Measurements from ENCODE around the gene TXNRD2.
"Not testable (repeated sequence)": the region's sequence is repeated elsewhere in the genome, so short reads cannot be mapped to it uniquely, and the experiment has no call there.

The TXNRD2 gene

DNA sequence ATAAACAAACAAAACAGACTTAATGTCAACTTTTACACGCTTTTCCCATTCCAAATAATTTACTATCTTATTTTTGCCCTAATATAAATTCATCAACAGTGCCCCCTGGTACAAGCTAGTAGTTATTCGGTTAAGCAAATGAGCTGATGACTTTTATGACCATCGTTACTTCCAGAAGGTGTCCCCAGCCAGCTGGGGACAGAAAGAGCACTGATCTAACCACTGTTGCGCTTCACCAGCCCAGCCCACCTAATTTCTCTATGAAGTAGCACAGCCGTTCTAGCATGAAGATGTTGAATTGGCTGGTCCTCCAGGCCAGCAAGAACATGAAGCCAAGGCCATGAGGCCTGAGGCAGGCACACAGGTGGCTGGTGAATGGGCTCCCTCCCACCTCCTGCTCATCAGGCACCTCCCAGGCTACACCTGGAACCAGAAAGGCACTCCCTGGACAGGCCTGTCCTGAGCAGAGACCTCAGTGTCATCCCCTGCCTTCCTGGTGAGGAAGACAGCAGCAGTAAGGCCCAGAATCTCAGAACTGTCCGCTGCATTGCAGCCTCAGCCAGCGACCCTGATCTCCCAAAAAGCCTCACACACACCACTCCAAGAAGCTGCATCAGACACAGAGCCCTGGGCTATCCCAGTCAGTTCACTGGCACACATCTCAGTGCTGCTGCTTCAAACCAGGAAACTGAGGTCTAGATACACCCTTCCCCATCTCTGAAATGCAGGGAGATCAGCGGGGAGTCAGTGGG, 99.8 kb downstream of the TXNRD2 start:
- no peak for DNase-seq

DNA sequence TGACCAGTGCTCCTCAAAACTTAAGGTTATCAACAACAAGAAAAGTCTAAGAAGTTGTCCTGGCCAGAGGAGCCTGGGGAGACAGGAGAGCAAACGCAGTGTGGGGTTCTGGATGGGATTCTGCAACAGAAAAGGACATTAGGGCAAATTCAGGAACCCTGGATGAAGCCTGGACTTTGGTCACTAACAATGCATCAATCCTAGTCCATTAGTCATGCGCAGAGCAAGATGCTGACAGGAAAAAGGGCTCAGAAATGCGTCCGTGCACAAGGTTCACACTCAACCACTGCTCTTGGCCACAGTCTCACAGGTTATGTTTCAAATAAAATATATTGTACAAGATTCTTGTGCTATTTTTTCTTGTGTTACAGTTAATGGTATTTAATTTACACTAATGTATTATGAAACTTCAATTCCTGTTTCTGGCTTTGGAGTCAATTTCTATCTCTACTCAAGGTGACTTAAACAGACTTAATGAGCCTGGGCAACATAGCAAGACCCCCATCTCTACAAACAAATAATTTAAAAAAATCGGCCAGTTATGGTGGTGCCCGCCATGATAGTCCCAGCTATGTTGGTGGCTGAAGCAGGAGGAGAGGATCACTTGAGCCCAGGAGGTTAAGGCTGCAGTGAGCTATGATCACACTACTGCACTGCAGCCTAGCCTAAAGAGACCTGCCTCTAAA, 100.5 kb downstream of the TXNRD2 start:
- no peak for DNase-seq

DNA sequence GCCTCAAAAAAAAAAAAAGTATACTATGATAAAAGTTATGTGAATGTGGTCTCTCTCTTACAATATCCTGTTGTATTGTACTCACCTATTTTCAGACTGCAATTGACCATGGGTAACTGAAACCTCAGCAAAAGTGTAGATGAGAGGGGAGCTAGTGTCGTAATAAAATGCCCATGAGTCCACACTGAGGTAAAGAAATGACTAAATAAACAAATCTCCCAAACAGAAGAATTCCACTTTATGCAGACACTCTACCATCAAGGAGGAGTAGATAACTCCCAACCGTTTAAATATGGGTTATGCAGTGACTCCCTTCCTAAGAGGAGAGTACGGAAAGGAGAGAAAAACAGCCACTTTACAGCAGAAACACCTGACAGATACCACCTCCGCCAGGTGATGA, 101.6 kb downstream of the TXNRD2 start:
- no peak for DNase-seq

DNA sequence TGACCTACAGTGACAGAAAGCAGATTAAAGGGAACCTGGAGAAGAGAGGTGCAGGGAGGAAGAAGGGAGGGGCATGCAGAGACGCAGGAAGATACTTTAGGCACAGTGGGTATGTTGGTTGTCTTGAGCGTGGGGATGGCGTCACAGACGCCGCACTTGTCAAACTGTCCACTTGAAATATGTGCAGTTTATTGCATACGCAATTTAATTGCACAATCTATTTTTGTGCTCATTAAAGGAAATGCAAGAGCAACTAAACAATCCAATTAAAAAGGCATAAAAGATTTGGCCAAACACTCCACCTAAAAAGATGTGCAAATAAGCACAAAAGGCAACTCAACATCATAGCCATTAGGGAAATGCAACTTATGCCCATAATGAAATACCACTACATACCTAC, 103.7 kb downstream of the TXNRD2 start:
- DNase-seq, result no peak

GRCh38 chr22:19836512-19836911, 105.1 kb downstream of the TXNRD2 start:
- no peak for DNase-seq

GRCh38 chr22:19834599-19834998, 107.0 kb downstream of the TXNRD2 start:
- no peak for DNase-seq

- not testable (repeated sequence) for DNase-seq
Observed at GRCh38 chr22:19833327-19833726, 108.3 kb downstream of the TXNRD2 start.

- DNase-seq, result no peak
Observed at GRCh38 chr22:19832476-19833108, 109.0 kb downstream of the TXNRD2 start.

DNA sequence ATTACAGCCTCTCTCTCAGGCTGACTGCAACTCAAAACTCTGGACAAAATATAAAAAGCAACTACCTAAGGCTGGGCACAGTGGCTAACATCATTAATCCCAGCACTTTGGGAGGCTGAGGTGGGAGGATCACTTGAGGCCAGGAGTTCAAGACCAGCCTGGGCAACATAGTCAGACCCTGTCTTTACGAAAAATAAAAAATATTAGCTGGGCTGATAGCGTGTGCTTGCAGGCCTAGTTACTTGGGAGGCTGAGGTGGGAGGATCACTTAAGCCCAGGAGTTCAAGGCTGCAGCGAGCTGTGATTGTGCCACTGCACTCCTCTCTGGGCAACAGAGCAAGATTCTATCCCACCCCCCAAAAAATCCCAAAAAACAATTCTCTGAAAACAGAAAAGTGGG, 109.6 kb downstream of the TXNRD2 start:
- not testable (repeated sequence) for DNase-seq

GRCh38 chr22:19831016-19831415, 110.6 kb downstream of the TXNRD2 start:
- DNase-seq, result no peak

DNA sequence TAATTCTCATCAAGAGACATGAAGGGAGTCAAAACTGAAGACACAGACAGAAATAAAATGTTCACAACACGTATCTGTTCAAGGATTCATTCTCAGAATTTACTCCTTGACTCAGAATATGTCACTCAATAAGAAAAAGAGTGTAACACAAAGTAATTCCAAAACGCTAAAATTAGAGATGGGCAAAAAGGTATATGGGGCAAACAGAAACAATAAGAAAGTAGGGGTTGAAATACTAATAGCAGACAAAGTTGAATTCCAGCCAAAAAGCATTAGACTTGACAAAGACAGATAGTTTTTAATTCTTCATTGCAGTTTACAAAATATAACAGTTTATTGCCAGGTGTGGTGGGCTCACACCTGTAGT, 113.6 kb downstream of the TXNRD2 start:
- DNase-seq, result no peak

- DNase-seq, result no peak
Observed at GRCh38 chr22:19827341-19828034, 114.1 kb downstream of the TXNRD2 start.

DNA sequence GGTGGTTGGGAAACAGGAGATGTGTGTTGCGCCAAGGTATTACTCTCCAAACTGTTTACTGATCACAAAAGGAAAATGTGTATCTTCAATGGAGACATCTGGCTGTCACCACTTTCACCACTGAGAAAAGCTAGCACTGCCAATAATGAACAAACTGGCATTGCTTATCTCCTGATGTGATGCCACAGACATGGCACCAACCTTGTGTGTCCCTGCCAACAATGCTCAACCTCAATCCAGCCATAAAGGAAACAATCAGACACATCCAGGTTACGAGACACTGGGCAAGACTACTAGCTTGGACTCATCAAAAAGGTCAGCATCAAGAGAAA, 115.0 kb downstream of the TXNRD2 start:
- no peak for DNase-seq

- no peak for DNase-seq
Observed at GRCh38 chr22:19825904-19826618, 115.6 kb downstream of the TXNRD2 start.

Data from NCI-H1092 treated with DMSO at 0.1 percent for 48 hours (cell line).